Calu3 (cell line): ENCODE data around the gene TENM3. TPM values are rescaled to one million over a fixed set of nuclear protein-coding genes. Genes with fewer than 3 reads are reported as not detected.

Source experiments
- BruUV-seq: library from RNA; stranded (reverse); fragments of 400-500 nt; replicated peaks from 2 replicates; lab custom pipeline; 2021; lab: Mats Ljungman, UMichigan
- CTCF ChIA-PET: fragments of 300-600 bp; sonication (Branson Sonifier 250); formaldehyde crosslinking; loops from one replicate; lab custom pipeline; 2022; ENCODE audit warnings: antibody characterized with exemption; lab: Charles Lee
- DNase-seq: peaks from one replicate; pipeline ENCODE4 v3.0.0; 2022
- H3K27ac Mint-ChIP-seq: one replicate; pipeline ENCODE4 v1.8.0; 2022; ENCODE audit warnings: mixed read lengths; ENCODE audit not compliant: unreplicated experiment
- H3K27me3 Mint-ChIP-seq: one replicate; pipeline ENCODE4 v1.8.0; 2022; ENCODE audit warnings: mixed read lengths; ENCODE audit not compliant: unreplicated experiment
- H3K36me3 Mint-ChIP-seq: one replicate; pipeline ENCODE4 v1.8.0; 2022; ENCODE audit warnings: mild to moderate bottlenecking, moderate library complexity, mixed read lengths; ENCODE audit not compliant: insufficient read depth, unreplicated experiment
- H3K4me1 Mint-ChIP-seq: one replicate; pipeline ENCODE4 v1.8.0; 2022; ENCODE audit warnings: mild to moderate bottlenecking, low read depth, mixed read lengths; ENCODE audit not compliant: unreplicated experiment
- H3K4me3 Mint-ChIP-seq: one replicate; pipeline ENCODE4 v1.8.0; 2022; ENCODE audit warnings: mild to moderate bottlenecking, low read depth, moderate library complexity, mixed read lengths; ENCODE audit not compliant: unreplicated experiment
- H3K9me3 Mint-ChIP-seq: one replicate; pipeline ENCODE4 v1.8.0; 2022; ENCODE audit warnings: low read depth, mixed read lengths; ENCODE audit not compliant: unreplicated experiment
- CTCF ChIP-seq: fragments of 200-600 bp; IDR thresholded peaks from one replicate; pipeline ENCODE4 v1.8.0; 2022; ENCODE audit warnings: antibody characterized with exemption; ENCODE audit not compliant: unreplicated experiment
- intact Hi-C: fragments of 100-400 bp; cut with micrococcal nuclease; formaldehyde crosslinking; loops from one replicate; pipeline ENCODE4 v1.10.0; 2022; ENCODE audit not compliant: unreplicated experiment
- total RNA-seq: library from RNA; stranded (reverse); gene quantifications from 2 replicates; pipeline ENCODE4 v1.2.3, GENCODE V29; 2022

Gene TENM3
- total RNA-seq, 1 experiment from 2014 or later: 5.9 TPM

DNA sequence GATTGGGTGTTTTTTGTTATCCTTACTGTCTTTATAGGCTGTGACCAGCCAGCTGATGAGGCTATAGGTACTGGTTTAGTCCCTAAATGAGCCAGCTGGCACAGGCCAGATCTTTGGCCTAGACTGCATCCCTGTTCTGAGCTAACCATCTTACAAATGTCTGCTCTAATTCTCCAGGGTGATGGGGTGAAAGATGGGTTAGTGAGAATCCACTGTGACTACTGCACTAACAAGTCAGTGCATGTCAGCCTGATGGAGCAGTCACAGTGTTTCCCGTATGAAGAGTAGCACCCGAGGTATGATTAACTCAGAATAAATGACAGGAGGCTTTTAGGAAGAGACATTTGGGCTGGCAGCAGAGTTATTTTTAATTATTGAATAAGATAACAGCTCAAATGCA is 493.0 kb downstream of the TENM3 start:
- H3K36me3 Mint-ChIP-seq: no peaks in the 10 kb centered on the region
- DNase-seq: no peak
- TF ChIP-seq CTCF: no peak
- no TSS peak for BruUV-seq
- H3K27ac Mint-ChIP-seq: no peak overlapping the region
- intact Hi-C loops: no loop called here
- H3K4me1 Mint-ChIP-seq: no peaks in the 10 kb centered on the region
- H3K4me3 Mint-ChIP-seq: no peak overlapping the region
- CTCF ChIA-PET: no interaction called here
- no peaks in the 10 kb centered on the region for H3K27me3 Mint-ChIP-seq
- peaks cover 2% of the 10 kb centered on the region for H3K9me3 Mint-ChIP-seq

DNA sequence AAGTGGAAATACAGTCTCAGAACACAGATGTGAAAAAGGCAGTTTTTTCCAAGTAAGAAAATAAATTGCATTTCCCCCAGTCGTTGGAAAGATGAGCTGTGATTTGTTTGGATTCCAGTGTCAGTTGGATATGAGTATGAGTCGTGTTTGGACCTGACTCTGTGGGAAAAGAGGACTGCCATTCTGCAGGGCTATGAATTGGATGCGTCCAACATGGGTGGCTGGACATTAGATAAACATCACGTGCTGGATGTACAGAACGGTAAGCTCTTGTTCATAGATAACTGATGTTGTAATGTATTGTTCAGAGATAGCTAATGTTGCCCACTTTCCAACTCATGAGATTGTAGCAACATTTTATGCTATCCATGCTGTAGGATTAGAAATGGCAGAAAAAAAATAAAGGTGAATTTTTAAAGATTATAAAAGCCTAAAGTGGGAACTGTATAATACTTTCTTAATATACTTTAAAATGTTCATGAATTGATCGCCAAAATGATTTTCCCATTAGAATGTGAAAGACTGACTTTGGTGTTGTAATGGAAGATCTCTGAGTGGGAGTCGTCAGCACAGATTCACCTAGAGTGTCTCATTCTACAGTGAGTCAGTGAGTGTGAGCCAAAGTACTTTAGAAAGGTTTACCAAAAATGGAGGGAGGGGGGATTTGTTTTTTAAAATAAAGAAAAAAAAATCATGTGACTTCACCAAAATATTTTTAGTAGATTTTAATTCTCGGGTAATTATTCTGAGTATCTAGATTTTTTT is 495.3 kb downstream of the TENM3 start:
- CTCF ChIA-PET: no interaction called here
- intact Hi-C loops: no loop called here
- Mint-ChIP-seq H3K27me3 (no peaks in the 10 kb centered on the region), H3K4me3 (no peak overlapping the region), H3K36me3 (no peaks in the 10 kb centered on the region), H3K4me1 (no peaks in the 10 kb centered on the region), H3K9me3 (no peaks in the 10 kb centered on the region), H3K27ac (no peak overlapping the region)
- no peak for TF ChIP-seq CTCF
- no peak for DNase-seq
- no TSS peak for BruUV-seq

GRCh38 chr4:182740256-182740655 is 497.1 kb downstream of the TENM3 start:
- H3K36me3 Mint-ChIP-seq: no peaks in the 10 kb centered on the region
- DNase-seq: no peak
- no peak overlapping the region for H3K4me3 Mint-ChIP-seq
- H3K4me1 Mint-ChIP-seq: no peaks in the 10 kb centered on the region
- no peak overlapping the region for H3K27ac Mint-ChIP-seq
- no TSS peak for BruUV-seq
- no peak for TF ChIP-seq CTCF
- no peaks in the 10 kb centered on the region for H3K9me3 Mint-ChIP-seq
- H3K27me3 Mint-ChIP-seq: no peaks in the 10 kb centered on the region
- intact Hi-C loops: no loop called here
- CTCF ChIA-PET: no interaction called here

DNA sequence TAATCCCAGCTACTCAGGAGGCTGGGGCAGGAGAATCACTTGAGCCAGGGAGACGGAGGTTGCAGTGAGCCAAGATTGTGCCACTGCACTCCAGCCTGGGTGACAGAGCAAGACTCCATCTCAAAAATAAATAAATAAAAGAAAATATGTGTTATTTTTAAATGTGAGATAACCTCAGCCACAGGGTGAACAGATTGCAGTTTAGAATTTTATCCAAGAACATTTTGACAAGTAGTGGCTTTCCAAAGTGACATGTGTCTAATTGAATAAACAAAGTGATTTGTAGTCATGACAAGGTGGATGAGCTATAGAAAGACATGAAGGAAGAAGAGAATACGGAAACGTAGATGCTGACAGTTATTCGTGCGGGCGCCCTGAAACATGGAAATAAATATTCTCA is 497.9 kb downstream of the TENM3 start:
- DNase-seq: no peak
- H3K27me3 Mint-ChIP-seq: no peaks in the 10 kb centered on the region
- no peak overlapping the region for H3K4me3 Mint-ChIP-seq
- no peaks in the 10 kb centered on the region for H3K4me1 Mint-ChIP-seq
- H3K9me3 Mint-ChIP-seq: peaks cover under 1% of the 10 kb centered on the region
- intact Hi-C loops: no loop called here
- H3K36me3 Mint-ChIP-seq: no peaks in the 10 kb centered on the region
- TF ChIP-seq CTCF: no peak
- BruUV-seq: no TSS peak
- CTCF ChIA-PET: no interaction called here
- H3K27ac Mint-ChIP-seq: no peak overlapping the region
